HG03097 (cell line): ENCODE results near the gene GPR45.
"Not testable (repeated sequence)": the region's sequence is repeated elsewhere in the genome, so short reads cannot be mapped to it uniquely, and the experiment has no call there.

Source experiments
- ATAC-seq: cut with Tn5 transposase; IDR thresholded peaks from one replicate; pipeline ENCODE4 v1.9.1; 2021; ENCODE audit not compliant: unreplicated experiment, low FRiP score

The GPR45 gene, protein sequence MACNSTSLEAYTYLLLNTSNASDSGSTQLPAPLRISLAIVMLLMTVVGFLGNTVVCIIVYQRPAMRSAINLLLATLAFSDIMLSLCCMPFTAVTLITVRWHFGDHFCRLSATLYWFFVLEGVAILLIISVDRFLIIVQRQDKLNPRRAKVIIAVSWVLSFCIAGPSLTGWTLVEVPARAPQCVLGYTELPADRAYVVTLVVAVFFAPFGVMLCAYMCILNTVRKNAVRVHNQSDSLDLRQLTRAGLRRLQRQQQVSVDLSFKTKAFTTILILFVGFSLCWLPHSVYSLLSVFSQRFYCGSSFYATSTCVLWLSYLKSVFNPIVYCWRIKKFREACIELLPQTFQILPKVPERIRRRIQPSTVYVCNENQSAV

DNA sequence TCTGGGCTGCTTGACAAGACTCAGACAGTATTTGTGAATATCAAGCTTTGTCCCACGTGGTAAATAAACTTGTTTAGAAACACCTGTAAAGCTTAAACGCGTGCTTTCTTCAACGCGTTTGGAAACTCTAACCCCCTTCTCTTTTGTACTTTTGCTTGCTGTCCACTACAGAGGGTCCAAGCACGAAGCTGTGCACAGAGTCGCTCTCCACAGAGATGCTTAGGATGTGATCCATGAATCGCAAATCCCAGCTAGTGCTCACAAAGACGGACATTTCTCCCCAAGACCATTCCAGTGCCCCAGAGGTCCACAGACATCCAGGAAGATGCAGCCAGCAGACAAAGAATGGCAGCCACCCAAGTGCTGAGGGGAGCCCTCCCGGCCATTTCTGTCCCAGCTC is at the start of gene GPR45:
Gene GPR45, plus strand, starts transcription at position 301 of the 400 bp plus-strand sequence. CDS start 116 bp downstream, outside the sequence.
- ATAC-seq: no peak

DNA sequence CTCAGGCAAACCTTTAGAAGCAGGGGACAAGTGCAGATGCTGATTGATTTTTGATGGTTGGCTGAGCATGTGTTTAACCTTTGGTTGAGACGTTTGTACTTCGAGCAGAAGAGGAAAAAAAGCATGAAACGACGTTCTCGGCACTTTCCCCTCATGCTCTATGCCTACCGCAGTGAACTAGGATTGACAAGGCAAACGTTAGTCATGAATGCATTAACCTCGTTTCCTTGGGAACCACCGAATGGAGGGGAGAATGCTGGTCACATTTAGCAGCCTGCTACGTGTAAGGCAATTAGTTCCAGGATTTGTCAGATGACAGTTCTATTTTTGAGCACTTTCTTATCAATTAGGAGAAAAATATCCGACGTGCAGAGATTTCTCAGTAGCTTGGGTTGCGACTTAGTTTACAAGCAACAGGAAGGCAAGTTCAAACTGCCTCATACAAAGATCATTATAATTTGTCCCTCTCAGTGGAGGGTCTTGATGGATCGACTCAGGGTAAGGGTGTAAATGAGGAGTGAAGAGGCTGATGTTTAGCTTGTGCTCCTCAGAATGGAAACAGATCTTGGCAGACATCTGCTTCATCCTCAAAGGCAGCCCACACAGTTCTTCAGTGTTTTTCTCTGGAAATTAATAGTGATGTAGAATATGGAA is 47.4 kb upstream of the GPR45 start:
- no peak for ATAC-seq

DNA sequence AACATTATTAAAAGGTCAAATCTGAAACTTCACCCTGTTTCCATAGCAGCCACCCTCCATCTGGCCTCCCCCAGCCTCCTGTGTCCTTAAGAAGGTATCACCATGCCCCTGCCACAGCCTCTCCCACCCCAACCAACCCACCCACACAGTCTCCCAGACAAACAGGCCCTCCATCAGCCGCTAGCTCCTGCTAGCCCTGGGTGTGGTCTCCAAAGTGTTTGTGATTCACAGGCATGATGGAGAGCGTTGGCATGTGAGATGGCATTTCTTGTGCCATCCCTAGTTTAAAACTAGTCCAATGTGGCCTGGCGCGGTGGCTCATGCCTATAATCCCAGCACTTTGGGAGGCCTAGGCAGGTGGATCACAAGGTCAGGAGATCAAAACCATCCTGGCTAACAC is 44.9 kb upstream of the GPR45 start:
- ATAC-seq: no peak

DNA sequence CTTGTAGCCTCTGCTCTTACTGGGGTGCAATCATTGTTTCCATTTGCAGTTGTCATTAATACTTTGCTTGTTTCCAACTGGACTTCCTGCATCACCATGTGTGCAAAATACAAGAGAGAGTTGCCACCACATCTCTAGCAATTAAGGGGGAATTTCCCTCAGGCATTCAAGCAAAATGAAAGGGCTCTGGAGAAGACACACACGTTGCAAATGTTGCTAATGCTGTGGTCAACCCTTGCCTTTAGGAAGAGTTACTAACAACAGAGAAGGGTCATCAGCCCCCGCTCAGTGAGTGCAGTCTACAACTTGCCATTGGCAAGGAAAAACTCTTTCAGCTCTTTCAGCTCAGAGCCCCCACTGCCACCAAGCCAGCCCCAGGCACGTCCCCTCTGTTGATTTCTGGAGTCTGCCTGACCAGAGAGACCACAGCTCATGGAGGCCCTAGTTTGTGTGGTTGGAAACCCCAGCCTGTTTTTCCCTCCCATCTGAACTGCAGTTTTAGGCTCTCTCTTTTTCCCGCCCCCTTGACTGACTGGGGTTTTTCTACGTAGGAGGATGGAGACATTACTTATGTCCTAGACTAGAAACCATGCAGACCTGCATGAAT is 25.9 kb upstream of the GPR45 start:
- ATAC-seq: no peak

DNA sequence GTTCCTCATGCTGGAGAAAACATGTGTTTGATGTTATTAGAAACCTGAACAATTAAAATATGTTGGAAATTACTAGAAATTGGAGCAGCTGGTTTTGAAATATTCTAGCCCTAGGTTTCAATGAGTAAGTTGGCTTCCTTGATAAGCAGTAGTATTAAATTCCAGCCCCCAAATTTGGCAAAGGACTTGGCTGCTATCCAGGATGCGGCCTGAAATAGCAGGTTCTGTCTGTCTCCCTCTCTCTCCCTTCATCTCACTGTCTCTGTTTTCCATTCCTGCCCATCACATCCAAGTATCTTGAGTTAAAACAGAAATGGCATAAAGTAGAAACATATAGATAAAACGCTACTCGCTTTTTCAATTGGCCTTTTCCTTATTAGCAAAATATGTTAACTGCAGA is 20.9 kb upstream of the GPR45 start:
- ATAC-seq: no peak

DNA sequence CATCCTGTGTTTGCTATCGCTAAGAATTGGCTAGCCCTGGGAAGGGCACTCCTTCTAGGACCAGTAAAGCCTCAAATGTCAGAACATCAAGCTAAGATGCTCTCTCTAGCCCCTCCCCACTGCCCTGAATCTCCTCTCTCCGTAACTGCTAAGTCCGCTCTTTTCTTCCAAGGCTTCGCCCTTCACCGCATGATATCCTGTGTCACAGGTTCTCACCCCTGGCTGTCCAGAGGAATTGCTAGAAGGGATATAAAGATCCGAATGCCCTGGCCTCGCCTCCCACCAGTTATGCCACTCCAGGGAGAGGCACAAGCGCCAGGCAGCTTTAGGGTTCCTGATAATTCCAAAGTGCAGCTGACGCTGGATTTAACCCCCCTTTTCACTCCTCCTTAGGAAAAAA is 17.1 kb upstream of the GPR45 start:
- ATAC-seq: no peak

DNA sequence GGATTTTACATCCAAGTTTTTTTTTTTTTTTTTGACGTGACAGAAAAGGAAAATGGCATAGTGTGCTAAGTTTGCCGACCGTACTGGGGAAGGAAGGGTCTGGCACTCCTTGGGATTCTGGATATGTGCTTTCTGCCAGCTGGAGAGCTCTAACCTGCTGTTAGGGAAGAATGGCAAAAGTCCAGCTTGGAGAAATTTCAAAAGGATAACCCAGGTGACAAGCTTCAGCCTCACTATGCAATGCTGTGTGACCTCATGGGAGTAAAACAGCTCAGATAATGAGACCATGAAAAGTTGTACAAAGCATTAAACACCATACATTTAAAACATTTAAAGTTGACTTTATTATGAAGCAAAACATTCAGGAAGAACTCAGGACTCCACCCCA is 10.3 kb upstream of the GPR45 start:
- ATAC-seq: no peak

DNA sequence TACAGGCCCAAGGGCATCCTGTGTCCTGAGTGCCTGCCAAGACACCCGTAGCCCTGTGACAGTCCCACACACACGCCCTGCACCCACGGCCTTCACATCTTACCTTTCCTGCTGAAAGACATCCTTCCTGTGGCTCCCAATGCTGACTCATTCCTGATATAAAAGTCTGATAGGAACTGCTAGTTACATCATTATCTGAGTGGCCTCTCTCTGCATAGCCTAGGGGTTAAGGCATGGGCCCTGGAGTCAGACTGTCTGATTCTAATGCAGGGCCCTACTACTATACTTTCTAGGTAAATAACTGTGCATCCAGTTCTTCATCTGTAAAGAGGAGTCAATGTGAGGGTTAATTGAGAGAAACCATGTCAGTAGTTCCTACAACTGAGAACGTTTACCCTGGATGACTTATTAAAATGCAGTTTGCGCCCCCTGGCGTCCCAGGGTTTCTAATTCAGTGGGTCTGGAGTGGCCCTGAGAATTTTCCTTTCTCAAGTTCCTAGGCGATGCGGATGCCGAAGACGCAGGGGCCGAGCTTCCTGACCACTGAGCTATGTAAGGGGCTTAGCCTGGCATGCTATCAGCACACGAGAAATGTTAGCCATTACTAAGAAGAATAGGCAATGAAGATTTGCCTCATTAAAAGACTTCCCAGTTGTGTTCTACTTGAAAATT is 6.0 kb upstream of the GPR45 start:
- ATAC-seq: peak; percentile 70

DNA sequence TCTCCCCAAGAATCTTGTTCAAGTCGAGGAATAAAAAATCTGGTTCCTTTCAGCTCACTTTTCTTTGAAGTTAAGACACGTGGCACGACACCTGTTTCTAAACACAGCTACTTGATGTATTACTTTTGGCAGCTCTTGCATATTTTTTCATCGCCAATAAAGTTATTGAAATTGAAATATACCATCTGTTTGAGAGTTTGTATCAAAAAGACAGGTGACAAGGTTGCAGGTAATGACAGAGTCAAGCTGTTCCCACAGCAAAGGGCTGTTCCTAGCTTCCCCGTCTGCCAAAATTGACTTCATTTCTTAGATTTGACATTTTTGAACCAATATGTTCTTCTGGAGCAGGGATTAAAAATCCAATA is 5.5 kb upstream of the GPR45 start:
- ATAC-seq: no peak

DNA sequence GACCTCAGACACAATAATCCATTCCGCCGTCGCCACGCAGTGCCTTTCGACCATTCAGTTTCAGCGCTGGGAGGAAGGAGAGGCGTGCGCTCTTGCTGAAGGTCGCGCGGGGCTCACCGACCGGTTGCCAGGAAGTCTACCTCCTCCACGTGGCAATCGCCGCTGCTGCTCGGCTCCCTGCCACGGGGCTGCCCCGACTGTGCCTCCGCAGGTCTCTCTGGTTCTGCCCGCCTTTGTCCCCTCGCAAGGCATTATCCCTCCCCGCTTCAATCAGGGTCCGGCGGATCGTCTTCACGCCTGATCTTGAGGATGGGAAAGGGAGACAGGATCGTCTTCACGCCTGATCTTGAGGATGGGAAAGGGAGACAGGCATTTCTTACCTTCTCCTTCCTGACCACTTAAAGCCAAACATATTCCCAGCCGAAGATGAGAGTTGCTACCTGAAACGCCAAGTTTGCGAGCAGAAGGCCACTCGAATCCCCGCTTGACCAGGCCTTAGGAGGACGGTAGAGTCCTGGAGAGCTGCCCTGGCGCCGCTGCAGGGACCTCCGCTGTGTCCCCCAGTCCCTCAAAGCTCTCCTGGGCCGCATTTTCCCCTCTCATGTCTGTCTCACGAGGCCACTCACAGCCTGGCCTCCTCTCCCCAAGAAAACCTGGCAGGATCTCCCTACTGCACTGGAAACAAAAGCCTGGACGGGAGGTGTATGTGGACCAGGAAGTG is 4.3 kb upstream of the GPR45 start:
- ATAC-seq: no peak

DNA sequence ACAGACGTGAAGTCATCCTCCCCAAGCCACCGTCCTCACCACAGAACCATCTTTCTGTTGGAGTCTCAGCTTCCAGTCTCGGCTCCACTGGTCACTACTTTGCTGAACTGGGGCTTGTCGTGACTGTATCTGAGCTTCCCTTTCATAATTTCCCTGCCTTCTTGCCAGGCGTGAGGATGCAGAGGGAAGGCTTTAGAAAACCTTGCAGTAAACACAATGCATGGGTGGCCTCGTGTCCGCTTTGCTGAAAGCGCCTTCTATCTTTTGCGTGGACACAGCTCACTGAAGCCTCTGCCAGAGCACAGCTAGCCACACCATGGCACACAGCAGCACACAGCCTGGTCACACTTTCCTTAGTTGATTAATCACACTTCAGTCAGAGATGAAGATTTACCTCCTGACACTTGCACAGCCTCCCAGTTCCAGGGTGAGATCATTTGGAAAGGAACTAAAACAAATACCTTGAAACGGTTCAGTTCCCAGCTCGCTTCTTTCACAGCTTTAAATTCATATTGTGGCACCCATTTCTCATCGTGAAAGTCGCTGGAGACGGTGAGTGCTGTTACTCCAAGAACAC is 2.8 kb upstream of the GPR45 start:
- ATAC-seq: no peak

DNA sequence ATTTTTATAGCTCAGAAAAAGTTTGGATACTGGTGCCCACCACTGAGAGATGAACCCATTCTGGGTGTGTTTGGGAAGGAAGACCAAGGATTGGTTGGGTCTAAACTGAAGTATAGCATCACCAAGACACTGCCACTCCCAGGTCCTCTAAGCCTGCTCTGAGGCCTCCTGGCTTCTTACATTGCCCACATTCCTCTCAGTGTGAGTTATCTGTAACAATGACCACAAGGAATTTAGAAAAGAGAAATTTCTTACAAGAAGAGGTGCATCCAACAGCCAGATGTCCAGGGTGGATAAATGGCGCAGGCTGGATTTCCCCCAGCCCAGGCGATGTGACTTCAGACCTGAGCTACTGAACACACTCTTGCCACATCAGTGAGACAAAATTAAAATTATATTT is 1.6 kb upstream of the GPR45 start:
- ATAC-seq: no peak

DNA sequence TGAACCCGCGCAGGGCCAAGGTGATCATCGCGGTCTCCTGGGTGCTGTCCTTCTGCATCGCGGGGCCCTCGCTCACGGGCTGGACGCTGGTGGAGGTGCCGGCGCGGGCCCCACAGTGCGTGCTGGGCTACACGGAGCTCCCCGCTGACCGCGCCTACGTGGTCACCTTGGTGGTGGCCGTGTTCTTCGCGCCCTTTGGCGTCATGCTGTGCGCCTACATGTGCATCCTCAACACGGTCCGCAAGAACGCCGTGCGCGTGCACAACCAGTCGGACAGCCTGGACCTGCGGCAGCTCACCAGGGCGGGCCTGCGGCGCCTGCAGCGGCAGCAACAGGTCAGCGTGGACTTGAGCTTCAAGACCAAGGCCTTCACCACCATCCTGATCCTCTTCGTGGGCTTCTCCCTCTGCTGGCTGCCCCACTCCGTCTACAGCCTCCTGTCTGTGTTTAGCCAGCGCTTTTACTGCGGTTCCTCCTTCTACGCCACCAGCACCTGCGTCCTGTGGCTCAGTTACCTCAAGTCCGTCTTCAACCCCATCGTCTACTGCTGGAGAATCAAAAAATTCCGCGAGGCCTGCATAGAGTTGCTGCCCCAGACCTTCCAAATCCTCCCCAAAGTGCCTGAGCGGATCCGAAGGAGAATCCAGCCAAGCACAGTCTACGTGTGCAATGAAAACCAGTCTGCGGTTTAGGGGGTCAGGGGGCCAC is 897 bp downstream of the GPR45 start:
- ATAC-seq: no peak

DNA sequence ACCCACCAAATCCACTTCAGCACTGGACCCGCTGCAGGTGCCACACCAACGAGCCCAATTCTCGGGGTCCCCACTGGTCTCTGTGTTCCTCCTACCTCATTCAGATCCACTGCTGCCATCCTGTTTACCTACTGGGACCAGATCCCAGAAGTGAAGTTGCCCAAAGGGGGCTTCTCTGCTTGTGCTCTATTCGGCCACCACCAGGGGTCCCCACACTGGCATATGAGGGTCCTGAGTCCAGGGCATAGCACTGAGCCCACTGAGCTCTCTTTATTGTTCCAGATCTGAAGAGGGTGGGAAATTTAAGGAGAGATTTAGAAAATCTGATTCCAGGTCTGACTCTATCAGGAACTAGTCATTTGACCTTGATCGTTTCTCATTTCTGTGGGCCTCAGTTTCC is 2.4 kb downstream of the GPR45 start:
- ATAC-seq: no peak

DNA sequence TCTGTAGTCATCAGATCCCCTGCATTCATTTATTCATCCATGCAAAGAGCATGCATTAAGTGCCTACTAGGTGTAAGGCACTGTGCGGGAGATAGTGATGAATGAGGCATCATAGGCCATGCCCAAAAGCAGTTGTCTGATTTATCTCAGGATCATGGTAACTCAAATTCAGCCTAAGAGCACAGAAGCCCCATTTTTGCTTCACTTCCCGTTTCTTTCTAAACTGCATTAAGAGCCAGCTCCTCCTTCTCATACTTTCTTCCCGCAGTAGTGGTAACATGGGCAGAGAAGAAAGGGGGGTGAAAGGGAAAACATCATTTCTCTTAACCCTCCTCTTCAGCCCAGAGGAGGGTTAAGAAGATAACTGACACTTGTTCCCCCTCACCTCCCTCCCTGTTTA is 2.9 kb downstream of the GPR45 start:
- ATAC-seq: no peak

DNA sequence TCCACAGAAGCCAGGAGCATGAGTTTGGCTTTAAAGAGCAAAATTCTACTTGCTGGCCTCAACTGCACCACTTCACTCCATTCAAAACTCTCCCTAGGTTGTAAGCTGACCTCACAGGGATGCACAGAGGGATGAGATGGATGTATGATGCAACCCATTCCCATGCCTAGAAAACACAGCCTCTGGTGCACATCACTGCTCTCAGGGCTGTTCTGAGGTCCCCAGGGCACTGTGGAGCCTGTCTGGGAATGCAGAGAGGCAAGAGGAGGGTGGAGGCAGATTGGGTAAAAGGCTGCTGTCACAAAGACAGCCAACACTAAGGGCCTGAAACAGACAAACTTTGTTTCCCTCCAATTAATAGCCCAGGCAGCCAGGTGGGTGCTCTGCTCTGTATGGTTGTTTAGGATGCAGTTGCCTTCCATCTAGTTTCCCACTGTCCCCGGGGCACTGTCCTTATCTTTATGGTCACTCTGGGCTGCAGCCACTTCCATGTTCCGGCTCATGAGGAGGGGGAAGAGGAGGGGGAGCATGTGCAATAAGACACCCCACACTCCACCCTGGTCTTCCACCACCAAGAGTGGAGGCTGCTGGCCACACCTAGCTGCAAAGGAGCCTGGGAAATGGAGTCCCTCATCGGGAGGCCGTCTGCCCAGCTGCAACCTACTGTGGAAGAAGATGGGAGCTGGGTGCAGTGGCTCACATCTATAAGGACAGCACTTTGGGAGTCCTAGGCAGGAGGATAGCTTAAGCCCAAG is 7.0 kb downstream of the GPR45 start:
- ATAC-seq: no peak

DNA sequence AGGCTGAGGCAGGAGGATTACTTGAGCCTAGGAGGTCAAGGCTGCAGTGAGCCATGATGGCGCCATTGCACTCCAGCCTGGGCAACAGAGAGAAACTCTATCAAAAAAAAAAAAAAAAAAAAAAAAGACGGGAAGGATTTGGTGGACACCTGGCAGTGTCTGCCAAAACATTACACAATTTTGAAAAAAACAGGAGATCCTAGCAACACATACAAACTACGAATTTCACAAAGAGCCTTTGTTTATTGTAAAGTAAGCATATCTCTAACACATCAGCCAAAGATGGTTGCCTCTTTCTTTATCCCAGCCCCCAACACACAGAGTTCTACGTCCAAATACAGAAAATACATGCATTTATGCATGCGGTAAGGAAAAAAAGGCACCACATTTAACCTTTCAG is 7.6 kb downstream of the GPR45 start:
- ATAC-seq: no peak

DNA sequence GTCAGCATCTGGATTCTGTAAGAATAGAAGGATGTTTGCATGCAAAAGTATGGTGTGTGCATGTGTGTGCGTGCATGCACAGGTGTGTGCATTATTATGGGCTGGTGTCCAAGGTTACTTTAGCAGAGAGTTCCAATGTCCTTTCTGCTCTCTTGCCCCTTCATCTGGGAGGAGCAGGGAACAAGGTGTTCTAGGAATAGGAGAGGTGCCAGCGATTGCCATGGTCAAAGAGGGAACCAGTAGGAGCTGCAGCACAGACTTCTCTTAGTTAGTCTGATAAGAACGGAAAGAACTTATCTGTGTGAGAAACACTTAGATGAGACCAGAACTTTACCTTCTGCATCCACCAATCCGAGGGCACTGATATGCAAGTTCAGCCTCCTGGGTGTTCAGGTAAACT is 8.3 kb downstream of the GPR45 start:
- ATAC-seq: no peak

DNA sequence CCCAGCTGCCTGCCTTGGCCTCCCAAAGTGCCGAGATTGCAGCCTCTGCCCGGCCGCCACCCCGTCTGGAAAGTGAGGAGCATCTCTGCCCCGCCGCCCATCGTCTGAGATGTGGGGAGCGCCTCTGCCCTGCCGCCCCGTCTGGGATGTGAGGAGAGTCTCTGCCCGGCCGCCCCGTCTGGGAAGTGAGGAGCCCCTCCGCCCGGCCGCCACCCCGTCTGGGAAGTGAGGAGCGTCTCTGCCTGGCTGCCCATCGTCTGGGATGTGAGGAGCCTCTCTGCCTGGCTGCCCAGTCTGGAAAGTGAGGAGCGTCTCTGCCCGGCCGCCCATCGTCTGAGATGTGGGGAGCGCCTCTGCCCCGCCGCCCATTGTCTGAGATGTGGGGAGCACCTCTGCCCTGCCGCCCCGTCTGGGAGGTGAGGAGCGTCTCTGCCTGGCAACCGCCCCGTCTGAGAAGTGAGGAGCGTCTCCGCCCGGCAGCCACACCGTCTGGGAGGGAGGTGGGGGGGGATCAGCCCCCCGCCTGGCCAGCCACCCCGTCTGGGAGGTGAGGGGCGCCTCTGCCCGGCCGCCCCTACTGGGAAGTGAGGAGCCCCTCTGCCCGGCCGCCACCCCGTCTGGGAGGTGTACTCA is 9.6 kb downstream of the GPR45 start:
- ATAC-seq: not testable (repeated sequence)
